CD4-positive, CD25-positive, alpha-beta regulatory T cell (primary cell): ENCODE results near the gene PLGRKT. TPM values are rescaled to one million over a fixed set of nuclear protein-coding genes. Genes with fewer than 3 reads are reported as not detected.
"Not testable (repeated sequence)": the region's sequence is repeated elsewhere in the genome, so short reads cannot be mapped to it uniquely, and the experiment has no call there.

ENCODE experiments used
- ATAC-seq, 2 donors: fragments of 150-1000 bp; cut with Tn5 transposase; one replicate each; pipeline ENCODE4 v1.10.0; 2021; ENCODE audit warnings: low read depth in 2 of 2, moderate number of reproducible peaks in 2 of 2, moderate library complexity in 1 of 2
- DNase-seq, 3 donors: peaks; one replicate each; pipeline versions ENCODE4 v3.0.0 to v3.0.0-alpha.2; 2012 to 2022; ENCODE audit warnings: mixed read lengths in 1 of 3
- H3K27ac ChIP-seq: one replicate; pipeline ENCODE4 v1.7.0; 2013; ENCODE audit warnings: mild to moderate bottlenecking, low read length; ENCODE audit not compliant: insufficient read depth, poor library complexity, severe bottlenecking
- H3K27me3 ChIP-seq: one replicate; pipeline ENCODE4 v1.7.0; 2013; ENCODE audit warnings: low read length; ENCODE audit not compliant: control insufficient read depth, insufficient read depth
- H3K36me3 ChIP-seq: one replicate; pipeline ENCODE4 v1.7.0; 2013; ENCODE audit warnings: mild to moderate bottlenecking, low read length, moderate library complexity; ENCODE audit not compliant: control insufficient read depth, insufficient read depth
- H3K4me1 ChIP-seq: 2 replicates; pipeline ENCODE4 v1.7.0; 2013; ENCODE audit warnings: mild to moderate bottlenecking, low read length; ENCODE audit not compliant: insufficient read depth, control insufficient read depth, poor library complexity, severe bottlenecking
- H3K4me3 ChIP-seq: one replicate; pipeline ENCODE4 v1.7.0; 2013; ENCODE audit warnings: low read depth, mild to moderate bottlenecking, low read length, moderate library complexity
- H3K9me3 ChIP-seq, 2 experiments: 1 replicate in 1 of 2; 2 replicates in 1 of 2; pipeline ENCODE4 v1.7.0; 2013; ENCODE audit warnings: low read length in 2 of 2, mild to moderate bottlenecking in 1 of 2, moderate library complexity in 1 of 2; ENCODE audit not compliant: control insufficient read depth in 2 of 2
- H3K27ac Mint-ChIP-seq, 3 donors: one replicate each; pipeline ENCODE4 v1.8.0; 2020 to 2022; ENCODE audit warnings: mild to moderate bottlenecking in 3 of 3, mixed read lengths in 3 of 3, moderate library complexity in 2 of 3
- H3K27me3 Mint-ChIP-seq: one replicate; pipeline ENCODE4 v1.8.0; 2022; ENCODE audit warnings: mild to moderate bottlenecking, mixed read lengths
- H3K36me3 Mint-ChIP-seq: one replicate; pipeline ENCODE4 v1.8.0; 2020; ENCODE audit warnings: mixed read lengths
- H3K4me1 Mint-ChIP-seq, 4 donors: one replicate each; pipeline ENCODE4 v1.8.0; 2020 to 2022; ENCODE audit warnings: mixed read lengths in 4 of 4, mild to moderate bottlenecking in 1 of 4
- H3K4me3 Mint-ChIP-seq, 4 donors: one replicate each; pipeline ENCODE4 v1.8.0; 2020 to 2022; ENCODE audit warnings: mild to moderate bottlenecking in 4 of 4, mixed read lengths in 4 of 4, moderate library complexity in 3 of 4
- H3K9me3 Mint-ChIP-seq, 7 donors: one replicate each; pipeline ENCODE4 v1.8.0; 2020 to 2022; ENCODE audit warnings: mixed read lengths in 7 of 7, mild to moderate bottlenecking in 3 of 7, moderate library complexity in 2 of 7
- polyA plus RNA-seq, 4 donors: library from polyadenylated mRNA; unstranded; fragments of 300-500 nt; fragmentation: Illumina TruSeq; gene quantifications; one replicate each; pipeline ENCODE4 v1.2.3, GENCODE V29; 2021
- total RNA-seq: library from RNA; stranded (reverse); gene quantifications from one replicate; pipeline ENCODE4 v1.2.3, GENCODE V29; 2022

The PLGRKT gene
- total and polyA plus RNA-seq, 5 donors from 2014 or later, result 16.4 to 81.8 (median 48.2) TPM

DNA sequence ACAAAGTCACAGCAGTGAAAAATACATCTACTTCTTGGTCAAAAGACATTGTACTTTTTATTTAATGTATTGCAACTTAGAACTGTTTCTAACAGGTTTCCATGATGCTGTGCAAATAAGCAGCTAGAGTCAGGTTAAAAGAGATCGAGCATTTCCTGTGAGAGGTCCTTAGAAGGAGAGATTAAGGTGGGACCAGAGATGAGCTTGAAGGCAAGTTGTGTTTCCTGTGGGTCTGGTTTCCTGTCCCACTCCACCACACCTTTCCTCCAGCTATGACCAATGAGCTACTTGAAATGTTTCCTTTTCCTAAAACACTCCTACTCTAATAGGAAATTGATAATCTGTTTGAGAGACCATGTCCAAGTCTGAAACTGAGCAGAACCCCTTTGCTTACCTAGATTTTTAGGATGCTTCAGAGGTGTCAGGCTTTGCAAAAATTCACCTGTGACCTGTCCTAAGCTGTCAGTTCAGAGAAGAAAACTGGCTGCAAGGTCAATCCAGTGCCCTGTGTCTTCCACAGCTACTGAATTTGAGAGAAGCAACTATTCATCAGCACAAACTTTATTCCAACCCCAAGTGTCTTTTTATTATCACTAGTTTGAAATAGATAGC, 85.0 kb downstream of the PLGRKT start:
- ATAC-seq, result peak; percentile 82 to 85
- no peaks in the 10 kb centered on the region for H3K27me3 Mint-ChIP-seq

DNA sequence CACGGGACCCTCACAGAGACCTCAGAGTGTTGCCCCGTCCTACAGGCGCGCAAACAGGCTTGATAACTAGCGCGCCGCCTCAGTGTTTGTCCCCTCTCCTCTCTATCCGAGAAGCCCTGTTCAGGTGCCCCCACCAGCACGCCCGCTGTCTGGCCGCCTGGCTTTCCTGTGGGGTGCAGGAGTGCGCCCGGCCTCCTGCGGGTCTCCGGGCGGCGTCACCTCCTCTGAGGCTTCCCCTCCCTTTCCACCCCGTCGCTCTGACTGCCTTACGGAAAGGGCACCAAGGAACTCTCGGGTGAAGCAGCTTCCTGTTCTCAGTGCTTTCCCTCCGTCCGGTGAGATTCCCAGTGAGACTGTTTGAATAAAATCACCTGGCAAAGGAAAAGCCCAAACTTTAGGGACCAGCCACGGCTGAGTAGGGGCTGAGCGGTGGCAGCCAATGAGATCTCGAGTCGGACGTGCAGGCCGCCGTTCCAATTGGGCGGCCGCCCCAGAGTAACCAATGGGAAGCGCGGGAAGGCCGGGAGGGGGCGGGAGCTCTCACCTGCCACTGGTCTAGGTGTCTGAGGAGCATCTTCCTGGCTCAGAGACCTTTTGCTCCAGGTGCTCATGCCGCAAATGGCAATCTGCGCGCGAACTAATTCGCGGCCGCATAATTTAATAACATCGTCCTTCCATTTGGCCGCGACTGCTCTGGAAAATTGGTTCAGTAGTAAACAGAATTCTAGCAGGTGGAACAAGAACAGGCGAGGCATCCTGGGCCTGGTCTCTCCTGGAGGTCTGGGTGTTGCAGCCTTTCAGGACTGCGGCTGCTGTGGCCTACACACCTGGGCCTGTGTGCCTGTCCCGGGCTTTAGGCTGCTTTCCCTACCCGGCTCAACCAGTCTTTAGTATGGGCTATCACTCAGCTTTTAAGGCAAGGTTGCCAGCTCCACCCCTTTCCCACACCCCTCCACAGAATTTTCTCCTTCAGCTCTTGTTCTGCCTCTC, 98.4 kb downstream of the PLGRKT start, which contains the start of gene RLN1:
RLN1 (minus strand) TSS at position 885 of the 990 bp plus-strand sequence; CDS start at position 755, 130 bp downstream.
- H3K36me3 Mint-ChIP-seq, H3K9me3 ChIP-seq, H3K4me3 ChIP-seq, H3K27me3 ChIP-seq, H3K9me3 Mint-ChIP-seq, H3K36me3 ChIP-seq: not testable (repeated sequence)
- peak in 2 of 3 donors; percentile 37 to 48 for DNase-seq
- peak; percentile 99 for ATAC-seq
- Histone ChIP-seq H3K27ac (peak within 1 kb of the TSS; percentile 8), H3K4me1 (peaks cover 18% of the 10 kb centered on the region)
- peak within 1 kb of the TSS; percentile 1 to 60 (median 32) for H3K27ac Mint-ChIP-seq
- peaks cover 13 to 30% (median 23%) of the 10 kb centered on the region in 4 donors for H3K4me1 Mint-ChIP-seq
- H3K27me3 Mint-ChIP-seq, result peaks cover 12% of the 10 kb centered on the region
- H3K4me3 Mint-ChIP-seq, result peak within 1 kb of the TSS; percentile 42 to 91 (median 58)

More for the DNA sequence above, 85.0 kb downstream of the PLGRKT start:
- Mint-ChIP-seq H3K4me3 (peak overlapping the region in 3 of 4 donors; percentile 22 to 77 (median 59)), H3K36me3 (peaks cover 15% of the 10 kb centered on the region), H3K27ac (peak overlapping the region; percentile 21 to 74 (median 44)), H3K9me3 (peaks cover 1 to 8% (median 4%) of the 10 kb centered on the region in 7 donors), H3K4me1 (peaks cover 19 to 41% (median 27%) of the 10 kb centered on the region in 4 donors)
- Histone ChIP-seq H3K4me3 (peak overlapping the region; percentile 42), H3K27me3 (no peaks in the 10 kb centered on the region), H3K4me1 (peaks cover 23% of the 10 kb centered on the region), H3K9me3 (peaks cover 0 to 2% of the 10 kb centered on the region in 2 experiments), H3K36me3 (peaks cover 7% of the 10 kb centered on the region), H3K27ac (no peak overlapping the region)
- DNase-seq, result peak in 2 of 3 donors; percentile 8 to 79

DNA sequence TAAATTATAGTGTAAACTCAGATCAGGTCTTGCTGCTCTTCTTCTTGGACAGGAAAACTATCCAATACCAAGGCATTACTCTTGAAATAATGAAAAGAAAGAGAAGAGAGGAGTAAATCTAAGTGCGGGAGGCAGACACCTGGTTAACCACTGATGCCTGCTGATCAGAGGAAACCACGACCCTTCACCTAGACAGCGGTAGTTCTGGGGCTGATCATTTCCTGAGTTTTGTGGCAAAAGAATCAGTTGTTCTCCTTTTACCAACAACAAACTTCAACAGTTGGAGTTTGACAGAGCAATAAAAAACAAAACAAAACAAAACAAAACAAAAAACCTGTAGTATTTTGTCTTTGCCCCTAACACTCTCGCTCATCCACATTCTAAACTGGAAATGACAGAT, 101.0 kb downstream of the PLGRKT start:
- Mint-ChIP-seq H3K36me3 (peaks cover 25% of the 10 kb centered on the region), H3K27ac (peak overlapping the region; percentile 58 to 87 (median 83)), H3K4me1 (peaks cover 18 to 37% (median 26%) of the 10 kb centered on the region in 4 donors), H3K27me3 (no peaks in the 10 kb centered on the region), H3K9me3 (no peaks in the 10 kb centered on the region), H3K4me3 (peak overlapping the region; percentile 38 to 76 (median 72))
- H3K27me3 ChIP-seq, result no peaks in the 10 kb centered on the region
- DNase-seq, result peak in 2 of 3 donors; percentile 35 to 60
- H3K4me1 ChIP-seq, result peaks cover 18% of the 10 kb centered on the region
- peak overlapping the region; percentile 64 for H3K4me3 ChIP-seq
- H3K36me3 ChIP-seq, result no peaks in the 10 kb centered on the region
- no peak overlapping the region for H3K27ac ChIP-seq
- ATAC-seq, result peak; percentile 31 to 32
- no peaks in the 10 kb centered on the region for H3K9me3 ChIP-seq

DNA sequence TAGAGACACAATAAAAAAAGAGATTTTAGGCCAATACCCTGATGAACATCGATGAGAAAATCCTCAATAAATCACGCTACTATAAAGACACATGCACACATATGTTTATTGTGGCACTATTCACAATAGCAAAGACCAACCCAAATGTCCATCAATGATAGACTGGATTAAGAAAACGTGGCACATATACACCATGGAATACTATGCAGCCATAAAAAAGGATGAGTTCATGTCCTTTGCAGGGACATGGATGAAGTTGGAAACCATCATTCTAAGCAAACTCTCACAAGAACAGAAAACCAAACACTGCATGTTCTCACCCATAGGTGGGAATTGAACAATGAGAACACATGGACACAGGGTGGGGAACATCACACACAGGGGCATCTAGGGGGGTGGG, 106.4 kb downstream of the PLGRKT start:
- not testable (repeated sequence) for H3K27me3 Mint-ChIP-seq, H3K4me1 ChIP-seq, H3K9me3 Mint-ChIP-seq, ATAC-seq, H3K27ac ChIP-seq, H3K27ac Mint-ChIP-seq, H3K4me3 Mint-ChIP-seq, H3K36me3 ChIP-seq, DNase-seq, H3K27me3 ChIP-seq, H3K9me3 ChIP-seq, H3K4me3 ChIP-seq
- peaks cover 54% of the 10 kb centered on the region for H3K36me3 Mint-ChIP-seq
- H3K4me1 Mint-ChIP-seq, result peaks cover 8 to 29% (median 18%) of the 10 kb centered on the region in 4 donors

DNA sequence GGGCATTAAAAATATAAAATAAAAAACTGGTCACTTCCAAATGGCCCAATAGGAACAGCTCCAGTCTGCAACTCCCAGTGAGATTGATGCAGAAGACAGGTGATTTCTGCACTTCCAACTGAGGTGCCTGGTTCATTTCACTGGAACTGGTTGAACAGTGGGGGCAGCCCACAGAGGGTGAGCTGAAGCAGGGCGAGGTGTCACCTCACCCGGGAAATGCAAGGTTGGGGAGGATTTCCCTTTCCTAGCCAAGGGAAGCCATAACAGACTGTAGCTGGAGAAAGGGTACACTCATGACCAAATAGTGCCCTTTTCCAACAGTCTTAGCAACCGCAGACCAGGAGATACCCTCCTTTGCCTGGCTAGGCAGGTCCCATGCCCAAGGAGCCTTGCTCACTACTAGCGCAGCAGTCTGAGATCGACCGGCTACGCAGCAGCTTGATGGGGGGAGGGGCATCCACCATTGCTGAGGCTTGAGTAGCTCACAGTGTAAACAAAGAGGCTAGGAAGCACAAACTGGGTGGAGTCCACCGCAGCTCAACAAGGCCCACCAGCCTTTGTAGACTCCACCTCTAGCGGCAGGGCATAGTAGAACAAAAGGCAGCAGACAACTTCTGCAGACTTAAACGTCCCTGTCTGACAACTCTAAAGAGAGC, 110.7 kb downstream of the PLGRKT start:
- no peak for ATAC-seq
- Histone ChIP-seq H3K4me1 (no peaks in the 10 kb centered on the region), H3K27ac (no peak overlapping the region), H3K27me3 (no peaks in the 10 kb centered on the region), H3K36me3 (peaks cover 2% of the 10 kb centered on the region), H3K9me3 (no peaks in the 10 kb centered on the region), H3K4me3 (no peak overlapping the region)
- Mint-ChIP-seq H3K4me1 (peaks cover 0 to 12% (median 5%) of the 10 kb centered on the region in 4 donors), H3K27me3 (no peaks in the 10 kb centered on the region), H3K27ac (peak overlapping the region in 1 of 3 donors; percentile 49), H3K4me3 (no peak overlapping the region), H3K36me3 (peaks cover 35% of the 10 kb centered on the region), H3K9me3 (no peaks in the 10 kb centered on the region)
- DNase-seq, result no peak

DNA sequence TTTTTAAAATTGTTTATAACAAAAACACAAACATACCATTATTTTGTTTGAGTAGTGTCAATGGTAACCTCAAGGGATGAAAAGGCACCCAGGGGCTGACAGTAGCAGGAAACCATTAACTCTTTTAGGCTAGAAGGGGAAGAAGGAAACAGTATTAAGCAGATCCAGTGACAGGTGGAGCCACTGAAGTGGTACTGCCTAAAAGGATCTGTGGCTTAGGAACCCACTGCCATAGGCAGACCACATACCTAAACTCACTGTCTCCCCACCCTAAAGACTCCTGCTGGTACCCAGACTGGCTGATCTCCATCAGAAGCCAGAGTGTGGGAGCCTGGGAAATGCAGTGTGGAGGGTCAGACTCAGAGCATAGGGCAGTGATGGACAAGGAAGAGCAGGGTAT, 111.5 kb downstream of the PLGRKT start:
- H3K4me1 Mint-ChIP-seq, result peaks cover 0 to 12% (median 6%) of the 10 kb centered on the region in 4 donors
- DNase-seq (no peak), ATAC-seq (no peak)
- H3K9me3 ChIP-seq, result no peaks in the 10 kb centered on the region
- H3K4me1 ChIP-seq, result no peaks in the 10 kb centered on the region
- no peak overlapping the region for H3K4me3 ChIP-seq
- no peaks in the 10 kb centered on the region for H3K9me3 Mint-ChIP-seq
- H3K27me3 Mint-ChIP-seq, result no peaks in the 10 kb centered on the region
- no peak overlapping the region for H3K27ac ChIP-seq
- peaks cover 34% of the 10 kb centered on the region for H3K36me3 Mint-ChIP-seq
- H3K27ac Mint-ChIP-seq, result peak overlapping the region in 1 of 3 donors; percentile 49
- H3K4me3 Mint-ChIP-seq, result no peak overlapping the region
- peaks cover 2% of the 10 kb centered on the region for H3K36me3 ChIP-seq
- H3K27me3 ChIP-seq, result no peaks in the 10 kb centered on the region

DNA sequence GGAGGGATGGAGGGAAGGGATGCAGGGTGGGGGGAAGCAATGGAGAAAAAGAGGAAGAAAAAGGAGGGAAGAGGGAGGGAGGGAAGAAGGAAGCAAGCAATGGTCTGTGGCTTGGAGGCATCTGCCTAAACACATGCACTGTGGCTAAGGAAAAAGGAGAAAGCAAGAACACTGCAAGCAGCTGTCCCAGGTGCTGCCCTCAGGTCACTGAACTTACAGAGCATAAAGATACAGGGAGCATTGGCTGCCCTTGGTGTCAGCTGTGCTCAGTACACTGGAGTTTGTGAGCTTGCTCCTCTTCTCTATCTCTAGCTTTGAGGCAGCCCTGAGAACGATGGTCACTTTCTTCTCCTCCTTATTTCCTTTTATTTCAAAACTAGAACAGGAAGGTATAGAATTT, 116.1 kb downstream of the PLGRKT start:
- not testable (repeated sequence) for ATAC-seq, DNase-seq, H3K4me1 Mint-ChIP-seq, H3K27me3 ChIP-seq, H3K27ac ChIP-seq, H3K9me3 Mint-ChIP-seq, H3K27ac Mint-ChIP-seq, H3K9me3 ChIP-seq, H3K4me3 Mint-ChIP-seq, H3K4me1 ChIP-seq, H3K27me3 Mint-ChIP-seq, H3K36me3 ChIP-seq, H3K4me3 ChIP-seq
- peaks cover 25% of the 10 kb centered on the region for H3K36me3 Mint-ChIP-seq
